Measurements from ENCODE around the gene NR0B2.
A peak's percentile ranks its signal among the peaks of the same experiment; 100 is the strongest.
"Not testable (repeated sequence)": the region's sequence is repeated elsewhere in the genome, so short reads cannot be mapped to it uniquely, and the experiment has no call there.

NR0B2 gene

GRCh38 chr1:26949266-26949925, 35.6 kb upstream of the NR0B2 start:
- no peak overlapping the region for H3K4me3 ChIP-seq (replicated peaks in 1 of 2; ENCODE audit: low read depth in 2 of 2, low read length in 2 of 2)
- no peak for TF ChIP-seq CTCF (IDR thresholded peaks at IDR 0.05; ENCODE audit: low read depth, low read length)
- peak in 1 of 2 donors; percentile 55 for DNase-seq (ENCODE audit: low read depth in 2 of 2)

DNA sequence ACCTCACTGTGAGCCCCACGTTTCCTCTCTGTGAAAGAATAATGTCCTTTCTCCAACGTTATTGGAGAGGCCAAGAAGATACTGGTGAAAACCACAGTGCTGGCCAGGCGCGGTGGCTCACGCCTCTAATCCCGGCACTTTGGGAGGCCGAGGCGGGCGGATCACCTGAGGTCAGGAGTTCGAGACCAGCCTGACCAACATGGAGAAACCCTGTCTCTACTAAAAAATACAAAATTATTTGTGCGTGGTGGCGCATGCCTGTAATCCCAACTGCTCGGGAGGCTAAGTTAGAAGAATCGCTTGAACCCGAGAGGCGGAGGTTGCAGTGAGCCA, 34.9 kb upstream of the NR0B2 start:
- not testable (repeated sequence) for H3K4me3 ChIP-seq (replicated peaks in 1 of 2; ENCODE audit: low read depth in 2 of 2, low read length in 2 of 2); DNase-seq (ENCODE audit: low read depth in 2 of 2)

DNA sequence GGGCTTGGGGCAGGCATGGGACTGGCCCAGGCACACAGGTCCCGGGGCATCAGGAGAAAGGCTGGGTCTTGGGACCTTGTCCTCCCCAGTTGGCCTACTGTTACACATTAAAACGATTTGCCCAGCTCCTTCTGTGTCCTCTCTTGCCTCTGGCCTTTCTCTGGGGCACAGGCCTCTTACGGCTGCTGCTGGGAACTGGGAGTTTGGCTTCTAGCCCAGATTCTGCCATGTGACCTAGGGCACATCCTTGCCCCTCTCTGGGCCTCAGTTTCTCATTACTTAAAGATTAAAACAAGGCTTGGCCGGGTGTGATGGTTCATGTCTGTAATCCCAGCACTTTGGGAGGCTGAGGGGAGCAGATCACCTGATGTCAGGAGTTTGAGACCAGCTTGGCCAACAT, 32.5 kb upstream of the NR0B2 start:
- no peak overlapping the region for H3K4me3 ChIP-seq (replicated peaks in 1 of 2; ENCODE audit: low read depth in 2 of 2, low read length in 2 of 2)
- peak in 1 of 2 donors; percentile 11 for DNase-seq (ENCODE audit: low read depth in 2 of 2)
- TF ChIP-seq CTCF (IDR thresholded peaks at IDR 0.05; ENCODE audit: low read depth, low read length), result no peak

DNA sequence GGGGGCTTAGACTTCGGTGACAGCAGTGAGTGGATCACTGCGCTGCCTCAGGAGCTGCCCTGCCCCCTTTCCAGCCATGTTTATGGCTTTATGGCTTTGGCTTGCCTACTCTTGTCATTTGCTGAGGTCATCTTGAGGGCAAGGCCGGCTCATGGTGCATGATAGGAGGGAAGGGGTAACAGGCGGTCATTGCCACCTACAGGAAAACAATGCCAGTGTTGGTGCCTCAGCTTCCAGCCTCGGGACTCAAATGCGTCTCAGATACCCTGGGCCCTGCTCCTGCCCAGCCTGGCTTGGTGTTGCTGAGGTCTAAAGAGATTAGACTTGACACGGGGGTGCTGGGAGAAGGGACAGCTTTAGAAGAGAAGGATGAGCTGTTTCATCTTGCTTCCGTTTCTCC, 32.0 kb upstream of the NR0B2 start:
- TF ChIP-seq CTCF (IDR thresholded peaks at IDR 0.05; ENCODE audit: low read depth, low read length), result no peak
- DNase-seq (ENCODE audit: low read depth in 2 of 2), result no peak

GRCh38 chr1:26945138-26945537, 31.4 kb upstream of the NR0B2 start:
- no peak for TF ChIP-seq CTCF (IDR thresholded peaks at IDR 0.05; ENCODE audit: low read depth, low read length)
- H3K4me3 ChIP-seq (replicated peaks in 1 of 2; ENCODE audit: low read depth in 2 of 2, low read length in 2 of 2), result no peak overlapping the region
- DNase-seq (ENCODE audit: low read depth in 2 of 2), result no peak

More for the DNA sequence above, 32.0 kb upstream of the NR0B2 start:
- H3K4me3 ChIP-seq (replicated peaks in 1 of 2; ENCODE audit: low read depth in 2 of 2, low read length in 2 of 2), result no peak overlapping the region

DNA sequence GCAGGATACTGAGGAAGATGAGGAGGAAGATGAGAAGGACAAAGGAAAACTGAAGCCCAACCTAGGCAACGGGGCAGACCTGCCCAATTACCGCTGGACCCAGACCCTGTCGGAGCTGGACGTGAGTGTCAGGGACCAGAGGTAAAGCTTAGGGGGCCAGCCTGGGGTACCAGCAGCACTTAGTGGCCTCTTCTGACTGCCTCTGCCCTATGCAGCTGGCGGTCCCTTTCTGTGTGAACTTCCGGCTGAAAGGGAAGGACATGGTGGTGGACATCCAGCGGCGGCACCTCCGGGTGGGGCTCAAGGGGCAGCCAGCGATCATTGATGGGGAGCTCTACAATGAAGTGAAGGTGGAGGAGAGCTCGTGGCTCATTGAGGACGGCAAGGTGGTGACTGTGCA, 28.9 kb upstream of the NR0B2 start:
- no peak overlapping the region for H3K4me3 ChIP-seq (replicated peaks in 1 of 2; ENCODE audit: low read depth in 2 of 2, low read length in 2 of 2)
- no peak for DNase-seq (ENCODE audit: low read depth in 2 of 2)
- no peak for TF ChIP-seq CTCF (IDR thresholded peaks at IDR 0.05; ENCODE audit: low read depth, low read length)

DNA sequence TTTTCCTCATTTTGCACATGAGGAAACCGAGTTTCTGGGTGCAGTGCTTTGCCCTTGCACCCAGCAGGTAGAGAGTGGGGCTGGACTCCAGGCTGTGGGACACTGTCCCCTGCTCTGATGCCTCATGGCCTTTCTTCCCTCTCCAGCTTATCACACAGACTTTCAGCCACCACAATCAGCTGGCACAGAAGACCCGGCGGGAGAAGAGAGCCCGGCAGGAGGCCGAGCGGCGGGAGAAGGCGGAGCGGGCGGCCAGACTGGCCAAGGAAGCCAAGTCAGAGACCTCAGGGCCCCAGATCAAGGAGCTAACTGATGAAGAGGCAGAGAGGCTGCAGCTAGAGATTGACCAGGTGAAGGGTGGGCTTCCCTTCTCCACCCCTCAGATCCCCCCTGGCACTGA, 27.5 kb upstream of the NR0B2 start:
- no peak overlapping the region for H3K4me3 ChIP-seq (replicated peaks in 1 of 2; ENCODE audit: low read depth in 2 of 2, low read length in 2 of 2)
- DNase-seq (ENCODE audit: low read depth in 2 of 2), result no peak
- no peak for TF ChIP-seq CTCF (IDR thresholded peaks at IDR 0.05; ENCODE audit: low read depth, low read length)
